T-cell (primary cell): ENCODE results near the gene STRIP1. TPM values are rescaled to one million over a fixed set of nuclear protein-coding genes. Genes with fewer than 3 reads are reported as not detected.
A peak's percentile ranks its signal among the peaks of the same experiment; 100 is the strongest.

ENCODE experiments used
- ATAC-seq, 4 experiments: fragments of 200-7000 bp in 3 of 4; fragments of 150-1000 bp in 1 of 4; cut with Tn5 transposase; replicated peaks in 1 of 4; 1 replicate in 3 of 4; 2 replicates in 1 of 4; pipeline ENCODE4 v1.10.0; 2021; ENCODE audit warnings: moderate library complexity in 3 of 4, mild to moderate bottlenecking in 2 of 4, moderate number of reproducible peaks in 1 of 4
- CTCF ChIA-PET, 2 donors: fragments of 300-600 bp; sonication (Branson Sonifier 250); formaldehyde crosslinking; loops; one replicate each; lab custom pipeline; 2022; ENCODE audit warnings: antibody characterized with exemption in 2 of 2; lab: Charles Lee
- POLR2A ChIA-PET, 2 donors: fragments of 300-600 bp; sonication (Branson Sonifier 250); formaldehyde crosslinking; loops; one replicate each; lab custom pipeline; 2022; ENCODE audit warnings: antibody characterized with exemption in 2 of 2; lab: Charles Lee
- DNase-seq, 35 experiments: peaks; one replicate each; pipeline versions ENCODE4 v3.0.0 to v3.0.0-alpha.2; 2013 to 2023
- H3K27ac ChIP-seq: one replicate; pipeline ENCODE4 v1.5.1; 2013; ENCODE audit warnings: low read length
- H3K27me3 ChIP-seq, 2 experiments: replicated peaks in 1 of 2; 1 replicate in 1 of 2; 2 replicates in 1 of 2; pipeline versions ENCODE4 v1.6.1 to v1.7.0; 2013; ENCODE audit warnings: low read length in 1 of 2, mixed read lengths in 1 of 2; ENCODE audit not compliant: control insufficient read depth in 2 of 2, insufficient read depth in 2 of 2; ENCODE audit errors: extremely low read depth in 1 of 2
- H3K36me3 ChIP-seq, 2 donors: 1 replicate in 1 of 2; 2 replicates in 1 of 2; pipeline versions ENCODE4 v1.6.1 to v1.7.0; 2013; ENCODE audit warnings: low read length in 1 of 2; ENCODE audit not compliant: control insufficient read depth in 2 of 2, insufficient read depth in 1 of 2; ENCODE audit errors: extremely low read depth in 1 of 2
- H3K4me1 ChIP-seq, 2 experiments: 1 replicate in 1 of 2; 2 replicates in 1 of 2; pipeline versions ENCODE4 v1.6.1 to v1.7.0; 2013; ENCODE audit warnings: low read length in 2 of 2, mixed read lengths in 1 of 2; ENCODE audit not compliant: insufficient read depth in 2 of 2, control insufficient read depth in 1 of 2; ENCODE audit errors: extremely low read depth in 1 of 2
- H3K4me3 ChIP-seq, 2 donors: 1 replicate in 1 of 2; 2 replicates in 1 of 2; pipeline versions ENCODE4 v1.5.1 to v1.7.0; 2013; ENCODE audit warnings: mild to moderate bottlenecking in 2 of 2, low read length in 1 of 2, moderate library complexity in 1 of 2; ENCODE audit not compliant: control insufficient read depth in 1 of 2; ENCODE audit errors: extremely low read depth in 1 of 2
- H3K9me3 ChIP-seq: 2 replicates; pipeline ENCODE4 v1.7.0; 2013
- H3K27ac Mint-ChIP-seq, 2 donors: one replicate each; pipeline ENCODE4 v1.8.0; 2020 to 2021; ENCODE audit warnings: mild to moderate bottlenecking in 2 of 2, mixed read lengths in 2 of 2
- H3K27me3 Mint-ChIP-seq, 2 donors: one replicate each; pipeline ENCODE4 v1.8.0; 2021 to 2022; ENCODE audit warnings: mixed read lengths in 2 of 2
- H3K36me3 Mint-ChIP-seq: one replicate; pipeline ENCODE4 v1.8.0; 2021; ENCODE audit warnings: mixed read lengths
- H3K4me1 Mint-ChIP-seq, 3 donors: one replicate each; pipeline ENCODE4 v1.8.0; 2020 to 2022; ENCODE audit warnings: mixed read lengths in 3 of 3, mild to moderate bottlenecking in 1 of 3
- H3K4me3 Mint-ChIP-seq, 3 donors: one replicate each; pipeline ENCODE4 v1.8.0; 2020 to 2022; ENCODE audit warnings: mild to moderate bottlenecking in 3 of 3, mixed read lengths in 3 of 3, moderate library complexity in 3 of 3
- H3K9me3 Mint-ChIP-seq, 3 donors: one replicate each; pipeline ENCODE4 v1.8.0; 2020 to 2022; ENCODE audit warnings: mixed read lengths in 3 of 3
- whole genome bisulfite sequencing: methylation state at CpG from one replicate; pipeline ENCODE4 v1.1.5; 2013; ENCODE audit warnings: missing lambda C conversion rate; ENCODE audit not compliant: insufficient coverage; 5-methylcytosine and 5-hydroxymethylcytosine counted together
- total RNA-seq, 35 experiments: library from RNA in 6 of 35; stranded (reverse) in 6 of 35; fragments of 120-200 nt in 1 of 35; gene quantifications; one replicate each; pipeline versions ENCODE4 v1.2.1 to v1.2.4 and lab custom pipeline; 2013 to 2026

Gene STRIP1
- total RNA-seq, 5 donors from 2014 or later (not counting 1 experiment from before 2014, with no cell fraction given), result 70.6 to 87.2 (median 73.3) TPM

DNA sequence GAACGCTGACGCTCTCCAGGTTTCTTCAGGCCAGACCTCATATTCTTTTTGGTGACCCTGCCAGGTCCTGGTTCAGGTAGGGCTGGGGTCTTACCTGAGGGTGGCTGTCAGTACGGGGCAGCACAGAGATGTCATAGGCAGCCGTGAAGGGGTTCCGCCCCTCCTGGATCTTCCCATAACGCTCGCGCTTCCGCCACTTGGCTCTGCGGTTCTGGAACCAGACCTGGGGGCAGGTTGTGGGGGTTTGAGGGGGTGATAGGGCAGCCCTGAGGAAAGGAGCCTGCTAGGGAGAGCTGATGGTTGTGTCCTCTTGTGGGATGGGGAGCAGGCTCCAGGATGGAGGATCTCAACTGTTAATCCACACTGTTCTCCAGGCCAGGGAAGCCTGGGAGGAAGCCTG lies 26.9 kb downstream of the STRIP1 start:
- whole genome bisulfite sequencing, result 95% methylated on average over 3 of the region's 10 CpGs
- DNase-seq (no peak), ATAC-seq (no peak)
- H3K27me3 Mint-ChIP-seq, result peaks cover 5 to 10% of the 10 kb centered on the region in 2 donors
- ChIA-PET CTCF (no interaction called here), POLR2A (no interaction called here)
- no peak overlapping the region for H3K27ac Mint-ChIP-seq
- peaks cover 0 to 4% (median 0%) of the 10 kb centered on the region in 3 donors for H3K4me1 Mint-ChIP-seq
- Histone ChIP-seq H3K4me3 (no peak overlapping the region), H3K4me1 (no peaks in the 10 kb centered on the region), H3K27me3 (peaks cover 0 to 21% of the 10 kb centered on the region in 2 experiments), H3K36me3 (peaks cover 10 to 26% of the 10 kb centered on the region in 2 donors), H3K27ac (no peak overlapping the region), H3K9me3 (no peaks in the 10 kb centered on the region)
- no peaks in the 10 kb centered on the region for H3K9me3 Mint-ChIP-seq
- H3K36me3 Mint-ChIP-seq, result peaks cover 38% of the 10 kb centered on the region
- H3K4me3 Mint-ChIP-seq, result no peak overlapping the region

DNA sequence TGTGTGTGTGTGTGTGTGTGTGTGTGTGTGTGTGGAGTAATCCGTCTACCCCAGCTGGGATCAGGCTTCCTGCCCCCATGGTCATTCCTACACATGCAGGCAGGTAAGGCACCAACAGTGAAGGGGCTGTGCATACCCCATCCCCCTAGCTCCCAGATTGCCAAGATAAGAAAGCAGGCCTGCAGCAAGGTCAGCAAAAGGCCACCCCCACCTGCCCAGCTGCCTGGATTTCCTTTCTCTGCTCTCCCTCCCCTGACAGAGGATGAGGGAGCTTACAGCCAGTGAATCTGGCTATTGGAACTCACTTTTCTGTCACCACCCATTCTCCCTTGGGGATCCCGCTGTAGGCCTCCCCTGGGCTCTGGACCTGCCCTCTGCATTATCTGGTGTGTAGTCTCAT lies 28.2 kb downstream of the STRIP1 start:
- Mint-ChIP-seq H3K4me3 (no peak overlapping the region), H3K36me3 (peaks cover 28% of the 10 kb centered on the region), H3K4me1 (peaks cover 1 to 4% (median 2%) of the 10 kb centered on the region in 3 donors), H3K27ac (no peak overlapping the region), H3K27me3 (peaks cover 10 to 21% of the 10 kb centered on the region in 2 donors), H3K9me3 (no peaks in the 10 kb centered on the region)
- Histone ChIP-seq H3K9me3 (no peaks in the 10 kb centered on the region), H3K27ac (no peak overlapping the region), H3K4me1 (peaks cover 0 to 3% of the 10 kb centered on the region in 2 experiments), H3K36me3 (peaks cover 8 to 13% of the 10 kb centered on the region in 2 donors), H3K4me3 (no peak overlapping the region), H3K27me3 (peaks cover 3 to 33% of the 10 kb centered on the region in 2 experiments)
- DNase-seq (no peak), ATAC-seq (no peak)
- WGBS, result no CpG with 5 or more reads among the region's 2 CpGs
- POLR2A ChIA-PET, result interaction anchor here in 1 of 2 donors (0.5 kb wide), 1 partner anchor 9 kb away, joined by 5 read pairs; no protein-coding TSS in a partner anchor
- CTCF ChIA-PET, result interaction anchor here in 1 of 2 donors (0.7 kb wide), 1 partner anchor 669 kb away, joined by 5 read pairs; no protein-coding TSS in a partner anchor

DNA sequence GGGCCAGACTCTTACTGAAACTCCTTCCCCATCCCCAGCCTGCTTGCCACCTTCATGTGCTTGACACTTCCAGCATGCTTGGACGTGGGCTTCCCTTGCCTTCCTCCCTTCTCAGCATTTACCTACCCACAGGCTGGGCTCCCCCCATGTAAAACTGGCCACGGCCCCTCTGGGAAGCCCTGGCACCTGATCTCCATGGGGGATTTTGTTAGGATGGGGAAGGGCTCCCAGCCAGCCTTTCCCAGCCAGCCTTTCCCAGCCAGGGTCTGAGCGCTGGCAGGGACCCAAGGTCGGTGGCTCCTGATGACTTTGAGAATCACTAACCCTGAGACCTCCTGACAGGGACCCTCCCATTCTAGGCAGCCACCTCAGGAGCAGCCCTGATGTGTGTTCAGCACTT lies 29.4 kb downstream of the STRIP1 start:
- ChIA-PET CTCF (interaction anchor here in 1 of 2 donors (1.1 kb wide), 1 partner anchor 12 kb away, joined by 3 read pairs; no protein-coding TSS in a partner anchor), POLR2A (no interaction called here)
- no peak overlapping the region for H3K27ac Mint-ChIP-seq
- peaks cover 3 to 8% of the 10 kb centered on the region in 2 donors for H3K36me3 ChIP-seq
- no peak overlapping the region for H3K27ac ChIP-seq
- H3K27me3 Mint-ChIP-seq, result peaks cover 17 to 30% of the 10 kb centered on the region in 2 donors
- H3K4me3 Mint-ChIP-seq, result no peak overlapping the region
- peaks cover 3 to 44% of the 10 kb centered on the region in 2 experiments for H3K27me3 ChIP-seq
- peaks cover 10 to 11% (median 10%) of the 10 kb centered on the region in 3 donors for H3K4me1 Mint-ChIP-seq
- H3K4me3 ChIP-seq, result no peak overlapping the region
- no peak for ATAC-seq
- no peak for DNase-seq
- peaks cover 0 to 14% of the 10 kb centered on the region in 2 experiments for H3K4me1 ChIP-seq
- peaks cover 20% of the 10 kb centered on the region for H3K36me3 Mint-ChIP-seq
- WGBS, result 100% methylated on average over 1 of the region's 4 CpGs
- H3K9me3 Mint-ChIP-seq, result no peaks in the 10 kb centered on the region
- H3K9me3 ChIP-seq, result no peaks in the 10 kb centered on the region

DNA sequence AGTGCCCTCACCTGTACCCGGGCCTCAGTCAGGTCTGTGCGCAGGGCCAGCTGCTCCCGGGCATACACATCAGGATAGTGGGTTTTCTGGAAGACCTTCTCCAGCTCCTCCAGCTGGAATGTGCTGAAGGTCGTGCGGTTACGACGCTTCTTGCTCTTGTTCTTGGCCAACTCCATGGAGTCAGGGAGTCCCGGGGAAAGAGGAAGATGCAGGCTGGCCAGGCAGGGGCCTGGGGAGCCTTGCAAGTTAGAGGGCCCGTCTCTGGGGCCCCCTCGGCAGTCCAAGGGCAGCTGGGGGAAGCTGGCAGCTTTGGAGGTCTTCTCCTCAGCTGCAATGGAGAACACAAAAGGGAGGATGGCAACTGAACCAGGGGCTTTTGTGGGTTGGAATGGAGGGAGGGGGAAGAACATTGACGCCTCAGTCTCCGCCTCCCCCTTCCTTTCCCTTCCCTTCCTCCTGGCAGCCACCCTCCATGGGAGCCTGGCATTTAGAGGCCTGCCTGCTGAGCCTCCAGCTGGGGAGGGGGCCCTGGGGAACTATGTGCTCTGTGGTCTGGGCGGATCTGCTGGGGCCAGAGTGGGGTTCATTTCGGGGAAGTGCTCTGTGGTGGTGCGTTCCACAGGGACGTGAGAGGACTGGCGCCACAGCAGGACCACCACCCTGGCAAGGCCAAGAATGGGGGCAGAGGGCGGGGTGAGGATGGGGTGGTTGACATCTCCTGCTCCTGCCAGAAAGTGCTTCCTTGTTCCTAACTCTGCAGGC lies 30.3 kb downstream of the STRIP1 start:
- no peak overlapping the region for H3K27ac Mint-ChIP-seq

DNA sequence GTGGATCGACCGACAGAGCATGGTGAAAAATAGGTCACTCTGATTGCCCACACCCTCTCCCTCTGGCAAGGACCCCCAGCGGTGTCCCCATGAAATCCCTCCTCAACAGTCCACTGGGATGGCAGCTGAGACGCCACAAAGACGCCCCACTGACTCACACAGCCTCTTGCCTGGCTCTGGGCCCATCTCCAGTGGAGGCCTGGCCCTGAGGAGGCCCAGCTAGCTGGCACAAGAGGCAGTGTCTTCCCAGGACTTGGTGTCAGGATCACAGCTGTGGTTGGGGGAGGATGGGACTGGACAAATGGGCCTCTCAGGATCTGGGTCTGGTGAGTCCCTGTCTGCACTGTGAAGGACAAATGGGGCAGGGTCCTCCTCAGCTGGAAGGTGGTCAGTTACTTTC lies 31.4 kb downstream of the STRIP1 start:
- ChIA-PET CTCF (interaction anchor here in 1 of 2 donors (0.6 kb wide), 1 partner anchor 575 kb away, joined by 7 read pairs; no protein-coding TSS in a partner anchor), POLR2A (no interaction called here)
- H3K9me3 ChIP-seq, result no peaks in the 10 kb centered on the region

More for the DNA sequence above, 30.3 kb downstream of the STRIP1 start:
- peaks cover 0 to 24% of the 10 kb centered on the region in 2 experiments for H3K4me1 ChIP-seq
- ATAC-seq (no peak), DNase-seq (no peak)
- Mint-ChIP-seq H3K4me3 (no peak overlapping the region), H3K4me1 (peaks cover 12 to 18% (median 16%) of the 10 kb centered on the region in 3 donors), H3K9me3 (no peaks in the 10 kb centered on the region), H3K36me3 (peaks cover 16% of the 10 kb centered on the region), H3K27me3 (peaks cover 17 to 32% of the 10 kb centered on the region in 2 donors)
- ChIA-PET POLR2A (no interaction called here), CTCF (interaction anchor here (0.6 to 1.1 kb wide), 3 partner anchors 13 to 1075 kb away, joined by 3 read pairs; partner anchors contain the start of genes CEPT1 (in 1 of the 2) and DRAM2 (in 1 of the 2))
- H3K27me3 ChIP-seq, result peaks cover 3 to 54% of the 10 kb centered on the region in 2 experiments
- H3K27ac ChIP-seq, result no peak overlapping the region
- H3K36me3 ChIP-seq, result peaks cover 2 to 3% of the 10 kb centered on the region in 2 donors
- WGBS, result 84% methylated on average over 9 of the region's 18 CpGs
- no peak overlapping the region for H3K4me3 ChIP-seq
- H3K9me3 ChIP-seq, result no peaks in the 10 kb centered on the region

DNA sequence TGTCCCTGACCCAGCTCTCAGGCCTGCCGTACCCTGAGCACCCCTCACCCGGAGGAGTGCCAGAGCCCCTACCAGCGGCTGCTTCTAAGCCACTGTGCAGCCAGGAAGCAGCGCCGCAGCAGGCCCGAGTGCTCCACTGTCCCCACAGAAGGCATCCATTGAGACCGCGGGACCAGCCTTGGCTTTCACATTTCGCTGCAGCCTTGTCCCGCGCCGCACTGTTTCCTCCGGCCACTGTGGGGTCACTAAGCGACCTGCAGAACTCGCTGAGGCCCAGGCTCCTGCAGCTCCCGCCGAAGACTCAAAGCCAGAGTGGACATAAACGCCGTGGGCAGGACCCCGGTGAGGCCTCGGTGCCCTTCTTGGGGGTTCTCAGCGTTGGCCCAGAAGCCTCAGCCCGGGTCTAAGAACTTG lies 33.1 kb downstream of the STRIP1 start:
- Histone ChIP-seq H3K27me3 (peaks cover 11 to 74% of the 10 kb centered on the region in 2 experiments), H3K4me3 (no peak overlapping the region), H3K27ac (no peak overlapping the region), H3K4me1 (peaks cover 0 to 30% of the 10 kb centered on the region in 2 experiments), H3K36me3 (peaks cover 0 to 2% of the 10 kb centered on the region in 2 donors), H3K9me3 (no peaks in the 10 kb centered on the region)
- WGBS, result 35% methylated on average over 23 of the region's 23 CpGs
- ATAC-seq, result no peak
- Mint-ChIP-seq H3K36me3 (no peaks in the 10 kb centered on the region), H3K9me3 (no peaks in the 10 kb centered on the region), H3K27ac (no peak overlapping the region), H3K4me3 (peak overlapping the region in 2 of 3 donors; percentile 24 to 69), H3K27me3 (peaks cover 30 to 53% of the 10 kb centered on the region in 2 donors), H3K4me1 (peaks cover 13 to 25% (median 19%) of the 10 kb centered on the region in 3 donors)
- no peak for DNase-seq
- ChIA-PET CTCF (no interaction called here), POLR2A (no interaction called here)

More for the DNA sequence above, 31.4 kb downstream of the STRIP1 start:
- Histone ChIP-seq H3K4me3 (no peak overlapping the region), H3K4me1 (peaks cover 0 to 30% of the 10 kb centered on the region in 2 experiments), H3K36me3 (peaks cover 0 to 2% of the 10 kb centered on the region in 2 donors), H3K27ac (no peak overlapping the region), H3K27me3 (peaks cover 3 to 61% of the 10 kb centered on the region in 2 experiments)
- Mint-ChIP-seq H3K4me1 (peaks cover 13 to 21% (median 15%) of the 10 kb centered on the region in 3 donors), H3K27ac (no peak overlapping the region), H3K27me3 (peaks cover 18 to 37% of the 10 kb centered on the region in 2 donors), H3K4me3 (no peak overlapping the region), H3K36me3 (peaks cover 10% of the 10 kb centered on the region), H3K9me3 (no peaks in the 10 kb centered on the region)
- WGBS, result 82% methylated on average over 5 of the region's 5 CpGs
- no peak for DNase-seq
- ATAC-seq, result no peak
